GM12873 (cell line): ENCODE results near the gene COL23A1.

Experiments
- TF ChIP-seq, protein P1 (sequence below): IDR thresholded peaks from 2 replicates; pipeline ENCODE4 v1.5.1; 2012; ENCODE audit warnings: low read depth, mild to moderate bottlenecking, moderate library complexity, low read length, control low read depth; ENCODE audit not compliant: insufficient read depth; ENCODE audit errors: missing control alignments

COL23A1 gene

DNA sequence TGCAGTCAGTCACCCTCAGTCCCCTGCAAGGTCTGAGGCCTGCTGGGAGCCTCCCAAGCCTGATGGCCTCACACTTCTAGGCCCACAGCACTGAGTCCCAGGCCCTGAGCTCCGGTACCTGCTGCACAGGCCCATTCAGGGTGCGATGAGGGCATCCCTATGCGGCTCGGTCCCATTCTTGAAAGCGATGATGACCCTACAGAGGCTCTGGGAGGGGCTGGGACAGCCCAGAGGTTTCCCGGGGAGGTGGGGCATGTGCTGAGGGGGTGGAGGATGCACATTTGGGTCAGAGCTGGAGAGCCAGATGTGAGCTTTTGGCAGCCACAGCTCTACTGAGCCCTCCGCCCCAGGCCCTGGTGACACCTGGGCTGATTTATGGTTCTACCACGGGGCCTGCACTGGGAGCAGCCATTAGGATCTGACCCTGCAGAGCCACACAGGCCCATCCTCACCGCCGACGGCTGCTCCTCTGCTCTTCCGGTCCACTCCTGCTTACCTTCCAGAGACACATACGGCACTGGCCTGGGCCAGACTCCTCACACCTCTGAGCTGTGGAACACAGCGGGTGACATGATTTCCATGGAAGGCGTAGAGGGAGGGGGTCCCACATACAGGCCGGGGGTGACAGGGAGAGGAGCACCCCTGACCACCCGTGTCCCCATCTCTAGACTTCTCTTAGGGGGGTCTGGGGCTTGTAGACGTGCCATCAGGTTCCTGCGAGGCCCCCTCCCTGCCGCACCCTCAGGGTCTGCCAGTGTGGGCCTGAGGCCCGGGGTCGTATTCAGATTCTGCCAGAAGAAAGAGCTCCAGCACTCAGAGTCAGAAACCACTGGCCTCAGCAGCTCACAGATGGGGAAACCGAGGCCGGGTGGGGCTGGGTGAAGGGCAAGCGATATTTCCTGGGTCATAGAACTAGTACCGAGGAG, 53.4 kb downstream of the COL23A1 start:
- TF ChIP-seq, protein P1, sequence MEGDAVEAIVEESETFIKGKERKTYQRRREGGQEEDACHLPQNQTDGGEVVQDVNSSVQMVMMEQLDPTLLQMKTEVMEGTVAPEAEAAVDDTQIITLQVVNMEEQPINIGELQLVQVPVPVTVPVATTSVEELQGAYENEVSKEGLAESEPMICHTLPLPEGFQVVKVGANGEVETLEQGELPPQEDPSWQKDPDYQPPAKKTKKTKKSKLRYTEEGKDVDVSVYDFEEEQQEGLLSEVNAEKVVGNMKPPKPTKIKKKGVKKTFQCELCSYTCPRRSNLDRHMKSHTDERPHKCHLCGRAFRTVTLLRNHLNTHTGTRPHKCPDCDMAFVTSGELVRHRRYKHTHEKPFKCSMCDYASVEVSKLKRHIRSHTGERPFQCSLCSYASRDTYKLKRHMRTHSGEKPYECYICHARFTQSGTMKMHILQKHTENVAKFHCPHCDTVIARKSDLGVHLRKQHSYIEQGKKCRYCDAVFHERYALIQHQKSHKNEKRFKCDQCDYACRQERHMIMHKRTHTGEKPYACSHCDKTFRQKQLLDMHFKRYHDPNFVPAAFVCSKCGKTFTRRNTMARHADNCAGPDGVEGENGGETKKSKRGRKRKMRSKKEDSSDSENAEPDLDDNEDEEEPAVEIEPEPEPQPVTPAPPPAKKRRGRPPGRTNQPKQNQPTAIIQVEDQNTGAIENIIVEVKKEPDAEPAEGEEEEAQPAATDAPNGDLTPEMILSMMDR, result no peak

DNA sequence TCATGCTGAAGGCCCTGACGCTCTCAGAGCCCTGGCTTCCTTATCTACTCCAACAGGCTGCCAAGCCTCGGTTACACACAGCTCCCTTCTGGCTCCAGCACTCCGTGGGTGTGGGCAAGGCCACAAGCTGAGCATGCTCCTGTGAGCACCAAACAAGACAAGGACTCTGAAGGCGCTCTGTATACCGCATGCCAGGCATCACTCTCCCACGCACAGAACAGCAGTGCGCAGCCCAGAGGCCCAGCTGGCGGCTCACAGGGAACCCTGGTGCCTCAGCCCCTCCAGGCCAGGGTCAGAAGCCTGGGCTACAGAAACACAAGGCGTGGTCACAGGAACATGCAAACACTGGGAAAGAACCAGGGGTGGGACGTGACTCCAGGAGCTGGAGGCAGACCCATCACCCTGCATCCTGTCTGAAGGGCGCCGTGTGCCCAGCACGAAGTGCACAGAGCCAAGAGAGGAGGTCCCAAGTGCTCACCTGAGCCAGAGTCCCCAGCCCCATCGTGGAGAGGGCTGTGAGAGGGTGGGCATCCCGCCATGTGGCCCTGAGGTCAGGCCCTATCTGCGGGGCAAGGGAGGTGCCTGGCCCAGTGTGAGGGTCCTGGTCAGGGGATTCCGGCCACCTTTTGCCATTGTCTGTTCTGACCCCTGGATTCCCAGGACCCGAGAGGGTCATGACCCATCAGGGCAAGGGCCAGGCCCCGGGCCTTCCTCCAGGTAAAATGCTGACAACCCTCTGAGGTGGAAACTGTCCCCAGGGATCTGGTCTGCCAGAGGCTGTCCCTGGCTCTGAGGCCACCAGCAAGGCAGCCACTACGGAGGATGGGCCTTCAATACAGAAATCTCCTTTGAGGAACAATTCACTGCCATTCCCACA, 54.7 kb downstream of the COL23A1 start:
- TF ChIP-seq, protein P1, result no peak

DNA sequence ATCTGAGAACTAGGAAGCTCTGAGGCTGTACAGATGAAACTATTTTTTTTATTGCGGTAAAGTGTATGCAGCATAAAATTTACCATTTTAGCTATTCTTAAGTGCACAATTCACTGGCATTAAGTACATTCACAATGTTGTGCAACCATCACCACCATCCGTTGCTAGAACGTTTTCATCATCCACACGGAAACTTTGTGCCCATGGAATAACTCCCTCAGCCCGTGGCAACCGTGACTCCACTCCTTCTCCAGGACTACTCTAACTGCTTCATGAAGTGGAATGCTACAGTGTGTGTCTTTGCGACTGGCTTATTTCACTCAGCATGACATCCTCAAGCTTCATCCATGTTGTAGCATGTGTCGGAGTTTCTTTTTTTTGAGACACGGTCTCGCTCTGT, 57.1 kb downstream of the COL23A1 start:
- TF ChIP-seq, protein P1, result no peak

DNA sequence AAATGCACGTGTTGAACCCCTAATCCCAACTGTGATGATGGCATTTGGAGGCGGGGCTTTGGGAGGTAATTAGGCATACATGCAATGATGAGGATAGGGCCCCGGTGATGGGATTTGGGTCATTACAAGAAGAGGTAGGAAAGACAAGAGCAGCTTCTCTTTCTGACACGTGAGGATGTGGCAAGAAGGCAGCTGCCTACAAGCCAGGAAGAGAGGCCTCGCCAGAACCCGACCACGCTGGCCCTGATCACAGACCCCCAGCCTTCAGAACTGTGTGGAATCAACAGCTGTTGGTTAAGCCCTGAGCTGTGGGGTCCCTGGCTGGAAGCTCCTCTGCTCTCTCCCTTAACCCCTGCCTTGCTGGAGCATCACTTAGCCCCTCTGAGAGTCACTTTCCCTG, 57.5 kb downstream of the COL23A1 start:
- TF ChIP-seq, protein P1, result no peak

DNA sequence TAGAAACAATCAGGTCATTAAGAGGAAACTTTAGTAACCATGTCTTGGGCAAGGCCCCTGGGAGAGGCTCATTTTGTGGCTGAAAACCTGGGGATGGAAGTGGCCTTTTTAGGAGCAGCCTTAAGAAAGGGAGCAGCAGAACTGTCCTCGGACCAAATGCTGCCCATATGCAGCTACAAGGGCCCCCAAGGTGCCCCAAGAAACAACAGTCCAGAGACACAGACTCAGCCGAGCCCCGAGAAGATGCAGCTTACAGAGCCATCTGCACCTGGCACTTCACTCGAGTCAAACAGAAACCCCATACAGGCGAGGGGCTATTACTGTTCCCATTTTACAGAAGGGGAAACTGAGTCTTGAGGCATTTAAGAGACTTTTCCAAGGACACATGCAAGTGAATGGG, 58.0 kb downstream of the COL23A1 start:
- TF ChIP-seq, protein P1, result no peak

DNA sequence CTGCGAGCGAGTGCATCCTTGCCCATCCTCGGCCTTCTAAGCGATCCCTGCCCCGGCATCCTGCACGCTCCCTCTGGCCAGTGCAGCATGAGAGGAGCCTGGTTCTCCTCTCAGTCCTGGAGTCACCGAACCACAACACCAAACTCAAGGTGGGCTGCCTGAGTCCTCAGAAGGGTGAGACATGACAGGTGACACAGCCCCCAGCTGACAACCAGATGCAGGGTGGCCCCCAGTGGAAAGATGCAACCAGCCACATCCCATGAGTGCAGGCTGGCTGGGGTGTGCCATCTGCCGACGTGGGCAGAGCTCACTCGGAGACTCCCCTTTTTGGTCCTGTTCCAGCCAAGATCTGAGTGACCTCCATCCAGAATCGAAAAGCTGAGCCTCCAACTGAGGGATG, 58.4 kb downstream of the COL23A1 start:
- TF ChIP-seq, protein P1, result no peak

DNA sequence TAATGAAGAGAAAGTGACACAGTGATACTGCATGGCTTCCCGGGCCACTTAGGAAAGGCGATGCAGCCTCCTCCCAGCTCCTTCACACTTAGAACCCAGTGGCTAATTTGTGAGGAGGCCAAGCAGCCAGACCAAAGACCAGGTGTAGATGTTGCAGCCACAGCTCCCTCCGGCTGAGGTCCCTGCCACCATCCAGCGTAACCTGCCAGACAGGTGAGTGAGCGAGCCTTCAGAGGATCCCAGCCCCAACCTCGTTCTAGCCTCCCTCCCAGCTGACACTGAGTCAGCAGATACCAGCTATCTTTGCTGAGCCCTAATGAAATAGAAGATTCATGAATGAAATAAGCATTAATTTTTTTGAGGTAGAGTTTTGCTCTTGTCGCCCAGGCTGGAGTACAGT, 59.7 kb downstream of the COL23A1 start:
- TF ChIP-seq, protein P1, result no peak
